Astrocyte (in vitro differentiated cells and primary cell): ENCODE results near the gene ZNF133. TPM values are rescaled to one million over a fixed set of nuclear protein-coding genes. Genes with fewer than 3 reads are reported as not detected.

Experiments
- DNase-seq: peaks from one replicate; pipeline ENCODE4 v3.0.0-alpha.2; 2010; ENCODE audit warnings: low read depth
- FAIRE-seq: peaks from 2 replicates; lab custom pipeline; 2011; peaks lifted over from hg19 to GRCh38; lab: Jason Lieb, UNC
- H2AFZ ChIP-seq: 2 replicates; pipeline ENCODE4 v1.6.0; 2012; ENCODE audit warnings: low read depth, low read length, inconsistent platforms
- H3K27ac ChIP-seq: 2 replicates; pipeline ENCODE4 v1.5.1; 2011; ENCODE audit warnings: low read depth, low read length, inconsistent platforms
- H3K27me3 ChIP-seq: 2 replicates; pipeline ENCODE4 v1.6.0; 2011; ENCODE audit warnings: low read length, inconsistent platforms; ENCODE audit not compliant: insufficient read depth
- H3K36me3 ChIP-seq: 2 replicates; pipeline ENCODE4 v1.5.1; 2011; ENCODE audit warnings: low read length, inconsistent platforms; ENCODE audit not compliant: insufficient read depth
- H3K4me1 ChIP-seq: 2 replicates; pipeline ENCODE4 v1.5.1; 2011; ENCODE audit warnings: low read length, inconsistent platforms; ENCODE audit not compliant: insufficient read depth
- H3K4me2 ChIP-seq: 2 replicates; pipeline ENCODE4 v1.6.0; 2012; ENCODE audit warnings: low read length, inconsistent platforms
- H3K4me3 ChIP-seq: 2 replicates; pipeline ENCODE4 v1.5.1; 2011; ENCODE audit warnings: low read depth, mild to moderate bottlenecking, low read length, inconsistent platforms; ENCODE audit not compliant: insufficient read depth
- H3K79me2 ChIP-seq: 2 replicates; pipeline ENCODE4 v1.6.0; 2012; ENCODE audit warnings: mild to moderate bottlenecking, low read length, inconsistent platforms; ENCODE audit not compliant: insufficient read depth
- H3K9ac ChIP-seq: 2 replicates; pipeline ENCODE4 v1.6.0; 2012; ENCODE audit warnings: mild to moderate bottlenecking, low read length, inconsistent platforms
- H3K9me3 ChIP-seq: 2 replicates; pipeline ENCODE4 v1.5.1; 2012; ENCODE audit warnings: low read depth, mild to moderate bottlenecking, low read length, inconsistent platforms; ENCODE audit not compliant: insufficient read depth
- H4K20me1 ChIP-seq: 2 replicates; pipeline ENCODE4 v1.6.0; 2012; ENCODE audit warnings: low read length, inconsistent platforms; ENCODE audit not compliant: insufficient read depth
- H3K27ac Mint-ChIP-seq: one replicate; pipeline ENCODE4 v1.8.0; 2021; ENCODE audit warnings: mild to moderate bottlenecking, mixed read lengths; ENCODE audit not compliant: unreplicated experiment
- H3K27me3 Mint-ChIP-seq: one replicate; pipeline ENCODE4 v1.8.0; 2021; ENCODE audit warnings: low read depth, mixed read lengths; ENCODE audit not compliant: unreplicated experiment
- H3K36me3 Mint-ChIP-seq: one replicate; pipeline ENCODE4 v1.8.0; 2021; ENCODE audit warnings: low read depth, mixed read lengths; ENCODE audit not compliant: unreplicated experiment
- H3K4me1 Mint-ChIP-seq: one replicate; pipeline ENCODE4 v1.8.0; 2021; ENCODE audit warnings: low read depth, mixed read lengths; ENCODE audit not compliant: unreplicated experiment
- H3K4me3 Mint-ChIP-seq: one replicate; pipeline ENCODE4 v1.8.0; 2021; ENCODE audit warnings: mild to moderate bottlenecking, moderate library complexity, mixed read lengths; ENCODE audit not compliant: unreplicated experiment
- H3K9me3 Mint-ChIP-seq: one replicate; pipeline ENCODE4 v1.8.0; 2021; ENCODE audit warnings: mild to moderate bottlenecking, mixed read lengths; ENCODE audit not compliant: unreplicated experiment
- CTCF ChIP-seq: IDR thresholded peaks from 2 replicates; pipeline ENCODE4 v1.5.1; 2011; ENCODE audit warnings: low read depth, mild to moderate bottlenecking, inconsistent platforms, low read length, moderate library complexity; ENCODE audit not compliant: insufficient read depth
- EZH2 ChIP-seq: IDR thresholded peaks from 2 replicates; pipeline ENCODE4 v1.6.1; 2012; ENCODE audit warnings: mild to moderate bottlenecking, low read length, inconsistent platforms; ENCODE audit not compliant: insufficient read depth
- total RNA-seq: library from RNA; stranded (reverse); gene quantifications from 2 replicates; pipeline ENCODE4 v1.2.1, GENCODE V29; 2021

ZNF133 gene
- total RNA-seq, 1 donor from 2014 or later = 12.5 TPM

GRCh38 chr20:18299364-18299763 lies 11.0 kb downstream of the ZNF133 start:
- no peak for TF ChIP-seq EZH2
- TF ChIP-seq CTCF = no peak
- H3K27ac ChIP-seq = no peak overlapping the region
- no peaks in the 10 kb centered on the region for H3K27me3 ChIP-seq
- Mint-ChIP-seq H3K4me1 (no peaks in the 10 kb centered on the region), H3K9me3 (no peaks in the 10 kb centered on the region), H3K4me3 (no peak overlapping the region), H3K27me3 (no peaks in the 10 kb centered on the region), H3K36me3 (peaks cover 16% of the 10 kb centered on the region), H3K27ac (no peak overlapping the region)
- H3K9me3 ChIP-seq = no peaks in the 10 kb centered on the region
- no peaks in the 10 kb centered on the region for H3K36me3 ChIP-seq
- H3K4me3 ChIP-seq = no peak overlapping the region
- no peak overlapping the region for H2AFZ ChIP-seq
- H3K9ac ChIP-seq = no peak overlapping the region
- FAIRE-seq = no peak
- H4K20me1 ChIP-seq = peaks cover 16% of the 10 kb centered on the region
- no peak overlapping the region for H3K4me2 ChIP-seq
- DNase-seq = no peak
- peaks cover 31% of the 10 kb centered on the region for H3K79me2 ChIP-seq
- H3K4me1 ChIP-seq = no peaks in the 10 kb centered on the region

- no peaks in the 10 kb centered on the region for H3K27me3 ChIP-seq
- no peaks in the 10 kb centered on the region for H3K9me3 ChIP-seq
- H3K79me2 ChIP-seq = no peaks in the 10 kb centered on the region
- peaks cover 3% of the 10 kb centered on the region for H3K36me3 ChIP-seq
- Mint-ChIP-seq H3K4me3 (no peak overlapping the region), H3K27ac (no peak overlapping the region), H3K9me3 (no peaks in the 10 kb centered on the region), H3K36me3 (peaks cover 7% of the 10 kb centered on the region), H3K4me1 (peaks cover 5% of the 10 kb centered on the region), H3K27me3 (no peaks in the 10 kb centered on the region)
- no peak overlapping the region for H3K4me3 ChIP-seq
- TF ChIP-seq EZH2 (no peak), CTCF (no peak)
- H2AFZ ChIP-seq = no peak overlapping the region
- FAIRE-seq (no peak), DNase-seq (no peak)
- H3K27ac ChIP-seq = no peak overlapping the region
- H3K9ac ChIP-seq = no peak overlapping the region
- peaks cover 6% of the 10 kb centered on the region for H4K20me1 ChIP-seq
- H3K4me2 ChIP-seq = no peak overlapping the region
- no peaks in the 10 kb centered on the region for H3K4me1 ChIP-seq
Measured at GRCh38 chr20:18304618-18305017, 16.3 kb downstream of the ZNF133 start.

- Histone ChIP-seq H4K20me1 (peaks cover 6% of the 10 kb centered on the region), H2AFZ (no peak overlapping the region), H3K36me3 (peaks cover 3% of the 10 kb centered on the region), H3K27ac (no peak overlapping the region), H3K4me1 (no peaks in the 10 kb centered on the region), H3K9me3 (no peaks in the 10 kb centered on the region), H3K9ac (no peak overlapping the region), H3K79me2 (no peaks in the 10 kb centered on the region), H3K4me3 (no peak overlapping the region), H3K27me3 (no peaks in the 10 kb centered on the region), H3K4me2 (no peak overlapping the region)
- FAIRE-seq (no peak), DNase-seq (no peak)
- H3K36me3 Mint-ChIP-seq = peaks cover 7% of the 10 kb centered on the region
- no peak overlapping the region for H3K4me3 Mint-ChIP-seq
- no peak overlapping the region for H3K27ac Mint-ChIP-seq
- no peaks in the 10 kb centered on the region for H3K27me3 Mint-ChIP-seq
- peaks cover 9% of the 10 kb centered on the region for H3K4me1 Mint-ChIP-seq
- TF ChIP-seq CTCF = no peak
- TF ChIP-seq EZH2 = no peak
- H3K9me3 Mint-ChIP-seq = no peaks in the 10 kb centered on the region
Measured at GRCh38 chr20:18307301-18307700, 19.0 kb downstream of the ZNF133 start.
